Large intestine (tissue), 3 donors: Measurements from ENCODE around the gene PPP1R37. TPM values are rescaled to one million over a fixed set of nuclear protein-coding genes. Genes with fewer than 3 reads are reported as not detected.

ENCODE experiments used
- DNase-seq, 2 donors: peaks; one replicate each; pipeline versions ENCODE4 v3.0.0 to v3.0.0-alpha.2; 2013
- H3K27ac ChIP-seq: one replicate; pipeline ENCODE4 v1.5.1; 2013; ENCODE audit warnings: low read length
- H3K27me3 ChIP-seq: 2 replicates; pipeline ENCODE4 v1.6.1; 2013; ENCODE audit warnings: low read length; ENCODE audit not compliant: control insufficient read depth, insufficient read depth
- H3K36me3 ChIP-seq: 2 replicates; pipeline ENCODE4 v1.6.1; 2013; ENCODE audit warnings: low read length; ENCODE audit not compliant: control insufficient read depth, insufficient read depth
- H3K4me1 ChIP-seq: one replicate; pipeline ENCODE4 v1.6.1; 2013; ENCODE audit warnings: low read length; ENCODE audit not compliant: control insufficient read depth, insufficient read depth
- H3K4me3 ChIP-seq: one replicate; pipeline ENCODE4 v1.5.1; 2013; ENCODE audit warnings: low read length
- H3K9me3 ChIP-seq: one replicate; pipeline ENCODE4 v1.6.1; 2013; ENCODE audit warnings: mild to moderate bottlenecking, low read depth, low read length, moderate library complexity; ENCODE audit not compliant: control insufficient read depth
- WGBS: methylation state at CpG from one replicate; pipeline ENCODE4 v1.1.5; 2013; ENCODE audit warnings: low lambda C conversion rate; ENCODE audit not compliant: insufficient coverage; 5-methylcytosine and 5-hydroxymethylcytosine counted together
- polyA plus RNA-seq: library from polyadenylated mRNA; unstranded; fragments of 120-200 nt; gene quantifications from one replicate; pipeline ENCODE4 v1.2.1, GENCODE V29; 2013

Gene PPP1R37
- polyA plus RNA-seq, 1 donor: 40.3 TPM

DNA sequence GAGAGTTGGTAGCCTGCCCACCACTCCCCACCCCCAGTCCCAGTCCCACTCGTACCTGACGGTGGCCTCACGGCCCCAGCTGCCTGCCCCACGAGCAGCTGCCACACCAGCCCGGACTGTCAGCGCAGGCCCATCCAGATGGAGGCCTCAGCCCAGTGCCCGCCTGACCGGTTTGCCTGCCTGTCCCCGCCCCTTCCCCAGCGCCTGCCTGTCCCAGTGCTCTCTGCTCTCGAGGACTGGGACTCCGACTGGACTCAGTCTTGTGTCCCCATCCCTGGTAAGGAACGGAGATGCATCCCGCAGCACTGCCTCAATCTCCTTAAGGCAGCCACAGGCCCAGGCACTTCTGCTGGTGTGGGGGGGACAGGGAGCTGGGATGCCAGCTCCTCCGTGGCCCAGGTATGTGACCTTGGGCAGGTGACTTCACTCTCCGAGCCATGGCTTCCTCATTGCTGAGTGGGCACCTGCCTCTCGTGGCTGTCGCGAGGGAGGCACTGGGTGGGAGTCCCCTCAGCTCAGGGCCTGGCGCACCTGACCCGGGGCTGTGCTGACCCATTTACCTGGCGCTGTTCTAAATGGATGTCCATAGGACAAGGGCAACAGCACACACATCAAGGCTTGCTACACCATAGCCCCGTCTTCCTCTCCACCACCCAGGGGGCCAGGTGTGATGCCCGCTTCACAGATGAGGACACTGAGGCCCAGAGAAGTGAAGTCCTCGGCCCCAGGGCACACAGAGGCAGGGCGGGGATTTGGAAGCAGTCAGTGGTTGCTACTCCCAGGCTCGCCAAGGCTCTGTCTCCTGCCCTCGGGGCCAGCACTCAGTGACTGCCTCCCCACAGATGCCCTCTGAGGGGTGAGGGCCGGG, 68.1 kb downstream of the PPP1R37 start, which contains the start of gene NKPD1:
Gene NKPD1 (minus strand): TSS at position 113 of the 868 bp plus-strand sequence. CDS start 832 bp downstream, outside the sequence.
- no CpG with 5 or more reads among the region's 29 CpGs for WGBS
- no peaks in the 10 kb centered on the region for H3K36me3 ChIP-seq
- peaks cover 22% of the 10 kb centered on the region for H3K27me3 ChIP-seq
- no peaks in the 10 kb centered on the region for H3K9me3 ChIP-seq
- peak; percentile 35 to 63 for DNase-seq
- H3K4me1 ChIP-seq: peaks cover 21% of the 10 kb centered on the region
- H3K27ac ChIP-seq: no peak within 1 kb of the TSS
- H3K4me3 ChIP-seq: no peak within 1 kb of the TSS

GRCh38 chr19:45161738-45162607, 69.0 kb downstream of the PPP1R37 start:
- no peak for DNase-seq
- WGBS: no CpG with 5 or more reads among the region's 32 CpGs
- no peaks in the 10 kb centered on the region for H3K36me3 ChIP-seq
- peaks cover 14% of the 10 kb centered on the region for H3K27me3 ChIP-seq
- H3K4me1 ChIP-seq: peaks cover 21% of the 10 kb centered on the region
- no peak overlapping the region for H3K4me3 ChIP-seq
- no peak overlapping the region for H3K27ac ChIP-seq
- H3K9me3 ChIP-seq: no peaks in the 10 kb centered on the region

- no CpG with 5 or more reads among the region's 18 CpGs for WGBS
- peaks cover 21% of the 10 kb centered on the region for H3K4me1 ChIP-seq
- H3K9me3 ChIP-seq: no peaks in the 10 kb centered on the region
- no peaks in the 10 kb centered on the region for H3K36me3 ChIP-seq
- H3K27ac ChIP-seq: no peak overlapping the region
- H3K4me3 ChIP-seq: no peak overlapping the region
- H3K27me3 ChIP-seq: peaks cover 14% of the 10 kb centered on the region
- no peak for DNase-seq
Observed at GRCh38 chr19:45162608-45163143, 69.7 kb downstream of the PPP1R37 start.

DNA sequence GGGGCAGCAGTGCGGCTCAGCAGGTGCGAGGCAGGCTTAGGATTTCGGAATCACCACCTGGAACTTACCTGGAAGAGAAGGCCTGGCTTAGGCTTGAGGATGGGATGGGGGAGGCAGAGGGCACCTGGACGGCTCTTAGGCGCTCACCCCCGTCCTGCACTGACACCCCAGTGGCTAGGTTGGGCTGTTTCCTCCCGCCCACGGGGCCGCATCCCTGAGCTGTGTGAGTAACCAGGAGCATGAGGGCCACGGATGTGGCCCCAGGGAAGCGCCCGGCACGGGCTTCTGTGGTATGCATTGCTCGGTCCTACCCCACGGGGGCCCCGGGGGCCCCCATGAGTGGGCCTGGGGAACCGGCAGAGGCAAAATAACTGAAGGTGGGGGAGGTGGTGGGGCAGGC, 70.2 kb downstream of the PPP1R37 start:
- H3K36me3 ChIP-seq: no peaks in the 10 kb centered on the region
- peaks cover 21% of the 10 kb centered on the region for H3K4me1 ChIP-seq
- WGBS: no CpG with 5 or more reads among the region's 17 CpGs
- H3K27ac ChIP-seq: no peak overlapping the region
- H3K4me3 ChIP-seq: no peak overlapping the region
- no peak for DNase-seq
- H3K27me3 ChIP-seq: peaks cover 14% of the 10 kb centered on the region
- no peaks in the 10 kb centered on the region for H3K9me3 ChIP-seq

GRCh38 chr19:45163751-45164460, 70.9 kb downstream of the PPP1R37 start:
- Histone ChIP-seq H3K36me3 (no peaks in the 10 kb centered on the region), H3K27me3 (peaks cover 14% of the 10 kb centered on the region), H3K4me1 (peaks cover 21% of the 10 kb centered on the region), H3K27ac (no peak overlapping the region), H3K9me3 (no peaks in the 10 kb centered on the region), H3K4me3 (no peak overlapping the region)
- DNase-seq: no peak
- WGBS: no CpG with 5 or more reads among the region's 15 CpGs

DNA sequence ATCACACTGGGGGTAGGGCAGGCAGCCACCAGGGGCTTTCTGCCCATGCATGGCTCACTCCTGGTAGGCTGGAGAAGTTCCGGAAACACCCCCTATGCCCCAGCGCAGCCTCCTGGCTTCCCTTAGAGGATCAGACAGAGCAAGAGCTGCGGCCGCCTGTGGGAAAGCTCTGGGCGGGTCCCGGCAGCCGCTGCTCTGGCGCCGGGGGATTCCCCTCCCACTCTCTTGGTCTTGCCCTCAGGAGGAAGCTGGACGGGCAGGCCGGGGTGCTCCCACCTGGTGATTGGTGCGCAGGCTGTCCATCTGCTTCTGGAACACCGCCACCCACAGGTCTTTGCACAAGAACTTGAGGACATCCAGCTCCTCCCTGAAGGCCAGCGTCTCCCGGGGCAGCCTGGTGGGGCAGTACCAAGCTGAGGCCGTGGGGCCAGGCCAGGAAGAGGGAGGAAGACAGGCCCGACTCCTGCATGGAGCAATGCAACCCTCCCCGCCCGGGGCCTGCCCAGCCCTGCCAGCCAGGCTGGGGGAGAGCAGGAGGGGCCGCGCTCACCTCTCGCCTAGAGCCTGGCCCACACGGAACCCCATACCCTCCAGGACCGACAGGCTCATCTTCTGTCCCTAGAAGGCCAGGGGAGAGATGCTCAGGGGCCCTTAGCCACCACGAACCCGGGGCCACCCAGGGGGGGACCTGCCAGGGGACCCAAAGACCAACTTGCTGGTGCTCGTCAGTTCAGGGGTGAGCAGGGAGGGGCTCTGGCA, 71.8 kb downstream of the PPP1R37 start:
- peaks cover 19% of the 10 kb centered on the region for H3K4me1 ChIP-seq
- no peaks in the 10 kb centered on the region for H3K36me3 ChIP-seq
- H3K4me3 ChIP-seq: no peak overlapping the region
- peak; percentile 59 to 66 for DNase-seq
- H3K27ac ChIP-seq: no peak overlapping the region
- WGBS: no CpG with 5 or more reads among the region's 27 CpGs
- H3K9me3 ChIP-seq: no peaks in the 10 kb centered on the region
- H3K27me3 ChIP-seq: peaks cover 12% of the 10 kb centered on the region

DNA sequence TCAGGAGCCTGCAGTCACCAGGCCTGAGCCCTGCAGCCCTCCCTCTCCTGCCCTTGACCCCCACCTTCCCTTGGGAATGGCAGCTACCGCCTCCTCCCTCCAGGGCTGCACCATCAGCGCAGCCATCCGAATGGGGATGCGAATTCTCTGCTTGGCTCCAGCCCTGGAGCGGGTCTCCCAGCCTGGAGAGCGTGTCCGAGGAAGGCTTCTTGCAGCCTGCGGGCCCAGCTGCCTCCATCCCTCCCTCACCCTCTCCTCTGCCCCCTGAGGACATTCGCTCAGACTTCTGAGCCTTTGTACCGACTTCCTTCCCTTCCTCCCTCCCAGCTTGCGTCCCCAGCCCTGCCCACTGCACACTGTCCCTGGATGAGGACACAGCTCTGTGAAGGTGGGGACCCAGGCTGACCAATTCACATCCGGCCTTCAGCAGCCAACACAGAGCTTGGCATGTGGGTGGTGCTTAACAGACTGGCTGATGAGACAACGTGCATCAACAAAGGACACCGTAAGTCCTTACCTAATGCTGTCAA, 73.8 kb downstream of the PPP1R37 start:
- no peak for DNase-seq
- H3K27ac ChIP-seq: no peak overlapping the region
- no CpG with 5 or more reads among the region's 14 CpGs for WGBS
- no peaks in the 10 kb centered on the region for H3K4me1 ChIP-seq
- H3K9me3 ChIP-seq: no peaks in the 10 kb centered on the region
- H3K36me3 ChIP-seq: no peaks in the 10 kb centered on the region
- no peaks in the 10 kb centered on the region for H3K27me3 ChIP-seq
- H3K4me3 ChIP-seq: no peak overlapping the region

- H3K9me3 ChIP-seq: no peaks in the 10 kb centered on the region
- WGBS: no CpG with 5 or more reads among the region's 16 CpGs
- no peak overlapping the region for H3K27ac ChIP-seq
- no peaks in the 10 kb centered on the region for H3K27me3 ChIP-seq
- no peak overlapping the region for H3K4me3 ChIP-seq
- H3K4me1 ChIP-seq: no peaks in the 10 kb centered on the region
- no peaks in the 10 kb centered on the region for H3K36me3 ChIP-seq
- peak in 1 of 2 donors; percentile 42 for DNase-seq
Observed at GRCh38 chr19:45168767-45169351, 75.9 kb downstream of the PPP1R37 start.

- H3K4me1 ChIP-seq: no peaks in the 10 kb centered on the region
- H3K27me3 ChIP-seq: no peaks in the 10 kb centered on the region
- H3K27ac ChIP-seq: no peak overlapping the region
- DNase-seq: no peak
- H3K9me3 ChIP-seq: no peaks in the 10 kb centered on the region
- WGBS: no CpG with 5 or more reads among the region's 10 CpGs
- no peak overlapping the region for H3K4me3 ChIP-seq
- no peaks in the 10 kb centered on the region for H3K36me3 ChIP-seq
Observed at GRCh38 chr19:45169602-45170001, 76.6 kb downstream of the PPP1R37 start.
